HG03103 (cell line): Measurements from ENCODE around the gene TSTD2.
"Not testable (repeated sequence)": the region's sequence is repeated elsewhere in the genome, so short reads cannot be mapped to it uniquely, and the experiment has no call there.

ENCODE experiments used
- ATAC-seq: cut with Tn5 transposase; IDR thresholded peaks from one replicate; pipeline ENCODE4 v1.9.1; 2021; ENCODE audit warnings: low read depth; ENCODE audit not compliant: unreplicated experiment

Gene TSTD2

DNA sequence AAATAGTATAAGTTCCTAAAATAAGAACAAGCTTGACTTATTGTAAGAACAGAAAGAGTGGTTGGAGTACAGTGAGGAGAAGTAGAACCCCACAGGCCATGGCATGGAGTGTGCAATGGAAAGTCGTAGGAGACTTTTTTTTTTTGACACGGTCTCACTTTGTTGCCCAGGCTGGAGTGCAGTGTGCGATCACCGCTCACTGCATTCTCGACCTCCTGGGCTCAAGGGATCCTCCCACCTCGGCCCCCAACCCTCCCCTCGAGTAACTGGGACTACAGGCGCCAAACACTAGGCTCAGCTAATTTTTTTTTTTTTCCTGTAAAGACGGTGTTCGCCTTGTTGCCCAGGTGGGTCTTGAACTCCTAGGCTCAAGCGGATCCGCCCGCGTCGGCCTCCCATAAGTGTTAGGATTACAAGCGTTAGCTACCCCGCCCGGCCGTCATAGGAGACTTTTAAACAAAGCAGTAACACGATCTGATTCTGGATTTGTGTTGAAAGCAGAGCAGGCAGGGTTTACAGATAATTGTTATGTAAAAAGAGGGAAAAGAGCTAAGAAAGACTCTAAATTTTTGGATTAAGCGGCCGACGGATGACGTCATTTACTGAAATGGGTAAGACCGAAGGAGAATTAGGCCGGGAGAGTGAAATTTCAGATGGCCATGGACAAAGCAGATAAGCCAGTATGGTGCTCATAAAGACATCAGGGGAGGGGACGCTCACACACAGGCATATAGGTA, 752 bp downstream of the TSTD2 start:
- ATAC-seq: peak; percentile 1

DNA sequence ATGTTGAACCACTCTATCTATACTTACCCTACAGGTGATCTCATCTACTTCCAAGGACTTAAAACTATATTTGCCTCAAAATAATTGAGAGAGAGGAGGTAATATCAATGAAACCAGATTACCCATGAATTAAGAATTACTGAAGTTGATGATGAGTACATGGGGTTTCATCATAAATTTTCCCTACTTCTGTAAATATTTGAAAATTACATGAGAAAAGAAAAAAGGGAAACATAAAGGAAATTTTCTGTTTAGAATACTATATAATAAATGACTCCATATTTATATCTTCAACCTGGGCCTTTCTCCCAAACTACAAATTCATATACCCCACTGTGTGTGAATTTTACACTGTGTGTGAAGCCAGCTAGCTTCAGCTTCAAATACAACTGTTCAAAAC, 2.6 kb downstream of the TSTD2 start:
- no peak for ATAC-seq

DNA sequence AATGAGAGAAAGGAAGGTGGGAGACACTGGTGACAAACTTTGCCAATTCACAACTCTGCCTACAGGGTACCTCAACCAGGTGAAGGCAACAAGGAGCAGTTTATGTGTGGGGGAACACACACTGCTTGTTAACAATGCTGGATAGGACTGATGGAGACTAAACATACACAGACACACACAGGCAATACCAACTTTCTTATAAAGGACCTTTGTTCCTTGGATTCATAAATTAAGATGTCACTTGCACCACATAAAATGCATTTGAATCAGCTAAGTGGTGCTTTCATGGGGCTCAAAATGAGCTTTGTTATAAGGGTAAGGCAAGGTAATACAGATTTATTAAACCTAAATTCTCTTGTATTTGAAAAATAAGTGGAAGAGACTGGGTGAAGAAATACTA, 4.0 kb downstream of the TSTD2 start:
- ATAC-seq: no peak

DNA sequence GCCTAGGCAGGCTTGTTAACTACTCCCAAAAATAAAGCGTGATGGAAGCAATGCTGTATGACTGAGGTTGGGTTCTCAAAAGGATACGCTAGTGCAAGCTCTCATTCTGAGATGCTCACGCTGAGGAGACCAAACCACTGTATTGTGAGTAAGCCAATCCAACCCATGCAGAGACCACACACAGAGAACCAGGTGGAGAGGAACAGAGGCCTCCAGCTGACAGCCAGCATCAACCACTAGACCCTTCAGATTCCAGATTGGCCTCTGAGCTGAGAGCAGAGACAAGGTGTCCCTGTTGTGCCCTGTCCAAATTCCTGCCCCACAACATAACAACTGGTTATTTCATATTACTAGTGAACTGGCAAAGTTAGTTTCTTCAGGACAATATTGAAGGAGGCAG, 4.5 kb downstream of the TSTD2 start:
- no peak for ATAC-seq

DNA sequence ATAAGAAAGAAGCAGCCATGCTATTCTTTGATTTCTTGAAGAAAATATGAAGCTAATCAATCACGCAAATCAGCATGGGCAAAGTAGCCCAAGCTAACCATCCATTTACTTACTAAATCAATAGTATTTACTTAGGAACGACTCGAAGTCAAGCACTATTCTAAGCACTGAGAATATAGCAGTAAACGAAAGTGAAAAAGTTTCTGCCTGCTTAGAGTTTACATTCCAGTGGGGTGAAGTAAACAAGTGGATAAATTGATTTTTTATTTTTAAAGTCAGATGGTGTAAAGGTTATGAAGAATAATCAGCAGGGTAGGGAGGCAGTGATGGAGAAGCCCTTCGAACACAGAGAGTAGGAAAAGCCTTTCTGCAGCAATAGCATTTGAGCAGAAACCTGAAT, 5.5 kb downstream of the TSTD2 start:
- ATAC-seq: no peak

DNA sequence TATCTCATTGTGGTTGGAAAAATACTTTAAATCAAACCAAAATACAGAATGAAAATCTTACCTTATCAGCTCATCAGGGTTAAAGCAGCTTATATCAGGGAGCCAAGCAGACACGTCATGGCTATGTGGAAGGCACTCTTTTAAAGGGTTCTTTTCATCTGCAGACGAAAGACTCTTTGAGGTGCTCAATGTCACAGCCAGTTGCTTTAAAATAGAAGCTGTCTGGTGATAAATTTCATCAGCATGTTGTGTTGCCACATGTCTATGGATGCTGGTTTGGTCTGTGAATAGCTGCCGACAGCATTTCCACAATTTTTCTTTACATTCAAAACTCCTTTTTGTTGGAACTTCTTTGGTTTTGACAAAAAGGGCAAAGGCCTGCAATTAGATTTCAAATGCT, 7.5 kb downstream of the TSTD2 start:
- no peak for ATAC-seq

DNA sequence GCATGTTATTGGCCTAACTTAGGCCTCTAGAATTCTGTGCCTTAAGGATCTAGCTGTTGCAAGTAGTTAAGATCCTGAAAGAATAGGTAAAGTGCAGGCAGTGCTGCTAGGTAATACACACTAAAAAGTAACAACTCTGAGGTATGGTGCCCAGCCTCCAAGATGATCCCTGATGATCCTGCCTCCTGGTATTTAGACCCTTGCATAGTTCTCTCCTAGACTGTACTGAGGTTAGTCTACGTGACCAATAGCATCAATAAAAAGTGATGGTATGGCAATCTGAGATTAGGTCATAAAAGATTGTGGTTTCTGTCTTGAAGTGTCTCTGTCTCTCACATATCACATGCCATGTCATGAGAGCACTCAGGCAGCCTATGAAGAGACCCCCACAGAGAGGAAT, 9.2 kb downstream of the TSTD2 start:
- ATAC-seq: no peak

DNA sequence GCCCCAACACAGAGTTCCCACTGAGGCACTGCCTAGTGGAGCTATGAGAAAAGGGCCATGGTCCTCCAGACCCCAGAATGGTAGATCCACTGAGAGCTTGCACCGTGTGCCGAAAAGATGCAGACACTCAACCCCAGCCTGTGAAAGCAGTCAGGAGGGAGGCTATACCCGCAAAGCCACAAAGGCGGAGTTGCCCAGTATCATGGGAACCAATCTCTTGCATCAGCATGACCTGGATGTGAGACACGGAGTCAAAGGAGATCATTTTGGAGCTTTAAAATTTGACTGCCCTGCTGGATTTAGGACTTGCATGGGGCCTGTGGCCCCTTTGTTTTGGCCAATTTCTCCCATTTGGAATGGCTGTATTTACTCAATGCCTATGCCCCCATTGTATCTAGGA, 10.7 kb downstream of the TSTD2 start:
- ATAC-seq: not testable (repeated sequence)

DNA sequence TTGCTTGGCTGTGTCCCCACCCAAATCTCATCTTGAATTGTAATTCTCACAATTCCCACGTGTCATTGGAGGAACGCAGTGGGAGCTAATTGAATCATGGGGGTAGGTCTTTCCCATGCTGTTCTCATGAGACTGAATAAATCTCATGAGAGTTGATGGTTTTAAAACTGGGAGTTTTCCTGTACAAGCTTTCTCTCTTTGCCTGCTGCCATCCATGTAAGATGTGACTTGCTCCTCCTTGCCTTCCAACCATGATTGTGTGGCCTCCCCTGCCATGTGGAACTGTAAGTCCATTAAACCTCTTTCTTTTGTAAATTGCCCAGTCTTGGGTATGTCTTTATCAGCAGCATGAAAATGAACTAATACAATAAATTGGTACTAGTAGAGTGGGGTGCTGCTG, 13.1 kb downstream of the TSTD2 start:
- not testable (repeated sequence) for ATAC-seq

DNA sequence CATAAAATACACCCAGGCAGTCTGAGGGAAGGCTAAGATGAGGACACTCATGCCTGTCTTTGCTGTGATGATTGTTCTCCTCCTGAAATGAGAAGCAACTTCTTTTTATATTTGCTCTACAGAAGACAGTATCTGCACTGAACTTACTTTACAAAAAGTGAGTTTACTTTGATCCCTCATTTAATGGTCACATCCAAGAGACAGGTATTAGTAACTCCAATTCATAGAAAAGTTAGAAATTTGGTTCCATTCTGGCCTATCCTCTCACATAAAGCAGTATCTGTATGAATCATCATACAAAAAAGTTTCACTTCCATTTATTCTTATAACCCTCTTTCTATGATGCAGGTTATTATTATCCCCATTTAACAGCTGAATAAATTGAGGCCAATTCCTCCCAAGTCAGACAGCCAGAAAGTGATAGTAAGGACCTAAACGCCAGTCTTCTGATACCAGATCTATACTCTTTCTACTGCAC, 15.2 kb downstream of the TSTD2 start:
- ATAC-seq: peak; percentile 66

DNA sequence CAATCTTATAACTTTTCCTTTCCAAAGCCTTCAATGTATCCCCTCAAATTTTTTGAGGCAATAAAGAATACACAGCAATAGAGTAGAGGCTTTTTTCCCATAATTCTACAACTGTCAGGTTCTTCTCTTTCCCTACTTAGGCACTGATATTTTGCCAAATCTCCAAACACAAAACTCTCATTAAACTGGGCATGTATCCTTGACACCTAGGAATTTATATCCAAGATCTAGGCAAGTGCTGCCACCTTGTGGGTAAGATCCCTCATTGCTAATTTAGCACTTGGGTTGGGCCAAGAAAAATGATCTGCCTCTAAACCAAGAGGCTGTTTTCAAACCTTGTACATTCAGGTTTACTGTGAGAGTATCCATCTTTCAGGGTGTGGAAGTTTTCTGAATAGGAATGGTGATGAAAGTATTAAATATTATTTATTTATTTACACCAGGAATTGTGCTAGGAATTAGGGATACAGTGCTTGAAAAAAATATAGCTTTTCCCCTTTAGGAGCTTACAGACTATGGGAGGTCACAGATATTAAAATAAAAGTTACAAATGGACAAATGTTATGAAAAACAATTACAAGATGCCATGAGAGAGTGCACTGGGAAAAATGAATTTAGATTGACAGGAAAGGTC, 17.6 kb downstream of the TSTD2 start:
- no peak for ATAC-seq

DNA sequence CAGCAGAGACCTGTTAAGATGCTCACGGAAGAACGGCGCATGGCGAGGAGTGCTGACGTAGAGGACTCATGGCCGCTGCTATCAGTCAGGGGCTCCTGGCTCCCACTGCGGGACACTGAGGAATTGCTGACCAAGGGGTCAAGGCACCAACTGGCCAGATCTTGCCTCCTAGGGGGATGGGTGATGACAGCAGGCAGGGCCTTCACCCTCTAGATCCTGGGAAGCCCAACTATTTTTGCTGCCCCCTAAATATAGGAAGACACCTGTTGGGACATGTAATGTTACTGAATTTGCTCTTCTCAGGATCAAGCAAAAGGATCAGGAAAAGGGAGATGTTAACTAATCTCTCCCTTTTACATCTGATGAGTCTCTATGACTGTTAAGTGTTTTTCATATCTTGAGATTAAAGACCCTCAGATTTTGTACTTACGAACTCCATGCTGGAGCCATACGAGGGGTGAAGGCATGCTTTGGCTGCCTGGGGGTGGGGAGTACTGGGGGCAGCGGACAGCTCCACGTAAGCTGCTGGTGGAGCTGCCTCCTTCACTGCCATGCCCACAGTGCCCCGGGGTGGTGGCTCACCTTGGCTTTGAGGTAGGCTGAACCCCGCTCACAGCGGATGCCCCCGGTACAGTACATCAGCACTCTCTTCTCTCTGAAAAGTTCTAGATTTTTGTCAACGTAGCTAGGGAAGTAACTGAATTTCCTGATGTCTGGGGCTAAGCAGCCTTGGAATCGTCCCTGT, 28.1 kb downstream of the TSTD2 start:
- no peak for ATAC-seq

DNA sequence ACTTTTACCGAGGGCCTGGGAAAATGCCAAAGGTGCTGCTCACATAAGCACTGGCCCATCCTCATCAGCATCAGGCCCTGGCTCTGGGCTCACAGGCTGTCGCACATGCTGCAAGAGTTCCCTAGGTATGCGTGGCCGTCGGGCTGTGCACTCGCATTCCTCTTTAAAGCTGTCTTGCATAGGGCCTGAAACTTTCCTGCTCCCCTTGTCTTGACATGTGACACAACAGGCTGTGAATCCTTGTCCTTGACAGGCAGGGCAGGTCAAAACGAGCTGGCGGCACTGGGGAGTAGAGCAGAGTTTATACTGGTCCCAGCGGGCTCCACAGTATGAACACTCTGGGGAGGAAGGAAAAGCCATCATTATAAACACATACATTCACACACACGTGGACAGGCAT, 30.7 kb downstream of the TSTD2 start:
- ATAC-seq: no peak

DNA sequence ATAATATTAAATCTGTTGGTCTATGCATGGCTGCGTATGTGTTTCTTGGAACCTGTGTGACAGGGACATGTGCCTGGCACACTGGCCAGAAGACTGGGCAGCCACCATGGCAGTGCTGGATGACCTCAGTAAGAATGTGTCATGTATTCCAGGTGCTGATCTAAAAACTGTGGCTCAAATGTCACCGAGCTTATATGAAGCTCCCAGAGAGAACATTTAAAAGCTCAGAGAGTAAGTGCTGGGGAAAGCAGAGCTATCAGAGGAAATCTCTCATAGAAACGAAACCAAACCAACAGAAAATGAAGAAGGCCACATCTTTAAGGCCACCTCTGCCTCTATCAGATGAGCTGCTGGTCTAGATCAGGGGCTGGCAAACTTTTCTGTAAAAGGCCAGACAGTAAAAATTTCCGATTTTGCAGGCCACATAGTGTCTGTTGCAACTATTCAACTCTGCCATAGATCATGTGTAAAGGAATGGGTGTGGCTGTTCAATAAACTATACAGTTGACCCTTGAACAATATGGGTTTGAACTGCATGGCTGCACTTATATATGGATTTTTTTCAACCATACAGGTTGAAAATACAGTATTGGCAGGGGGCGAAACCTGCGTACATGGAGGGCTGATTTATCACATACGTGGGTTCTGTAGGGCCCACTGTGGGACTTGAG, 31.8 kb downstream of the TSTD2 start:
- no peak for ATAC-seq

DNA sequence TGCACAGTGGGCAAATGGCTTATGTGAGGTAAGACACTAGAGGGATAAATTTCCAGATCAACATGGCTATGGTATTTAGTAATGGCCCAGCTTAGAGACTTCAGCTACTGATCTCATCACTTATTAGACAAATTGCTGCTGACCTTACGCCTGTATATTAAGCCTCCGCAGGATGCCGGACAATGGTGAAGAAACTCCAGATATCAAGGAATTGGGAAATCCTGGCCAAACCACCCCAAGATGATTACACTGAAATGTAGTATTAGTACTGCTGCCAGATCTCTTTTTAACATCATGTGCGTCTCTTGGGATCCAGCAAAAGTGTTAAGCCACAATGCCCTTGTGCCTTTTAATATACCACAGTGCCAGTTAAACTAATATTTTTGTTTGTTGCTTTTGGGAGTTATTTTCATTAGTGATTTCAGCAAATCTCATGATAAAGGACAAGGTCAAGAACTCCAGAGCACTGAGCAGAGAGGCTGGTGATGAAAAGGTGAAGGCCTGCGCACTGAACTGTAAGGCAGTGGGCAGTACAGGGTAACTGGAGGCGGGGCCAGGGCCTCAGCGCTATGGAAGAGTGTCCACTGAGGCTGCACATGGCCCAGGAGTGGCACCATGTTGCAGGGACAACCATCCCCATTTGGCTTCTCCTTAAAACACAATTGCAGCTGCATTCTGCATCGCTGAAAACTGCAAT, 32.5 kb downstream of the TSTD2 start:
- no peak for ATAC-seq

DNA sequence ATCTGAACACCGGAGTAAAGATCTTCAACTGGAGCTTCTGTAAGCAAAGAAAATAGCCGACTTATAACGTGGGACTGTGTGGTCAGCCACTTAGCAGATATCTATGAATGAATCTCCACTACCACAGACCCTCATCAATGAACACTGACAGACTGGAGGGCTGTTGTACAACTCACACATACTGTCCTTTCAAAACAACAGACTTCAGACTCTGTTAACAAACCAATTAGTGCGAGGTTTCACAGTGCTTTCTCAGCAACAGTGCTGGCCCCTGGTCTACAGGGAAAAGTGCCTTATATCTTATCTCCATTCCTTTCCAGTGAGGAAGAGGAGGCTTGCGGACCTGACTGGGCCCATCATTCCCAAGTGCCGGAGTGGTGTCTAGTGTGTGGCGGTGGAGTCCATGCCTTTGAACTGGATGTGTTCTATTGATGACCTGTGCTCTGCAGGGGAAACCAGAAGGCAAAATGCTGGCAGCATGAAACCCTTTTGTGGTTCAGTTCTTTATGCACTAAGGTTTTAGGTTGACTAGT, 33.8 kb downstream of the TSTD2 start:
- no peak for ATAC-seq

DNA sequence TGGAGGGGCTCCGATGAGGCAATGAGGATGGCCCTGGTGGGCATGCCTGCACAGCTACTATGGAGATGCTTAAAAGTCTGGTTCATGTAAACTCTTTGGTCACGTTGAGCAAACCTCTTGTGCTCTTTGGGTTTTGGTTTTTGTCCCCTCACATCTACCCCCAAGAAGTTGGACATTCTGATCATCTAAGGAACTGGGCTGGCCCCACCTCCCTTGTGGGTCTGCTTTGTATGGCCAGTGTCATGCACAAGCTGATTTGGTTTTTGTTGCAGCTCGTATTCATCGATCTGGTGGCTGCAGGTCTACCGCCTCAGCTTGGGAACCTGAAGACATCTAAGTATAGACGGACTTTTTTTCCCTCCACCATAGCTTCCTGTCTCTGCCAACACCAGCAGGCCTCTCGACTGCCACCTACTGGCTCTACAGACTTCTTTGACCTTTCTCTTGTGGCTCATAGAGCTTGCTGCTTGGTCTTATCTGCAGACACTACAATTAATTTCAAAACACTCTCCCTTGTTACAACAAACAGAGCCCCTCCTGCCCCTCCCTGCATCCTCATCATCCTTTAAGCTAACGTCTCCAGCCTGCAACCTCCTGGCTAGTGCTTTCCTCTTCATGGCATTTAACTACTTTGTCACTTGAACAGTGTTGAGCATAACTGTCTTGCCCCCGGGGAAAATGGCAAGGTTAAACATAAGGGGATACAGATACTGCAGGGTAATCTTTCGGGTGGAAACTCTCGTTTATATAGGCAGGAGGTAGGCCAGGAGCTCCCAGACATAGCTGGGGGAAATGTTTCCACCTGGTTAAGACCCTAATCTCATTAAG, 34.5 kb downstream of the TSTD2 start:
- peak; percentile 75 for ATAC-seq

DNA sequence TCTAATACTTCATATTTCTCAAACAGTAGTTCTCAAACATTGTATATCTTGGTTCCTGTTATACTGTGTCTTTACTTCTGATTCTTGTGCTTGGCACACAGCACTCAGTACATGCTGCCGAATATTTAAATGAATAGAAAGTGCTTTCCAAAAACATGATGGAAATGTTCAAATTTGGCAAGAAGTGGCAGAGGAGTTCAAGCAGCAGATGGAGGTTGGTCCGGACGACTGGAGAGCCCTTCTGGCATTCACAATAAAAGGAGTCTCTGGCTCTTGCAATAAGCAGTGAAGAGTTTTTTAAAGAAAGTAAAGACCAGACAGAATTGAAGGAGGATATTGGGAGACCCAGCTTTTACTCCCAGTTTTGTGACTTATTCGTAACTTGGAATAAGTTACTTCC, 36.3 kb downstream of the TSTD2 start:
- ATAC-seq: no peak

DNA sequence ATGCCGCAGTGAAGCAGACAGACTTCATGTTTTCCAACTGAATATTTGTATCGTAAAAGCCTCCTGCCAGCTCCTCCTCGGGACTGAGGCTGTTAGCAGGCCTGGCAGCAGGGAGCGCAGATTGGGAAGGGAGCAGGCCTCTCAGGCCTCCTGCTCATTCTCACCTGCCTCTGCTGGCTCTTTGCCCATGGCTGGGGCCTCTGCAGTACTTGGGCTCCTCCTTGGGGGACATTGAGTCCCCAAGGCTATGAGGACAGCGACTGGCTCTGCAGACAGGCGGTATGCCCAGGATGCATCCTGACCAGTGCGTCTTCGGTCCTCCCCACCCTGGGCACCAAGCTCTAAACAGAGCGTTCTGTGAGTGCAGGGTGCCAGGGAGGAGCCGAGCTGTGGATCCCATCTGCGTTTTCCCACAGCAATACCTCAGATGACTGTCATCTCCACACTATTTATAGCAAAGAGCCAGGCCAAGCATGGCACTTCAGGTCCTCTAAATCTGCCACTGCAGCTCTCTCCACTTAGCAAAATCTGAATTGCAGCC, 38.7 kb downstream of the TSTD2 start:
- no peak for ATAC-seq
